Colonic mucosa (tissue), 4 donors: ENCODE results near the gene SLC25A25. TPM values are rescaled to one million over a fixed set of nuclear protein-coding genes. Genes with fewer than 3 reads are reported as not detected.
A peak's percentile ranks its signal among the peaks of the same experiment; 100 is the strongest.

Experiments
- DNase-seq: peaks from one replicate; pipeline ENCODE4 v3.0.0-alpha.2; 2020
- H3K27ac ChIP-seq: fragments of 200-600 bp; one replicate; pipeline ENCODE4 v1.8.0; 2021
- H3K27me3 ChIP-seq: fragments of 200-600 bp; one replicate; pipeline ENCODE4 v1.8.0; 2021
- H3K36me3 ChIP-seq: fragments of 200-600 bp; one replicate; pipeline ENCODE4 v1.8.0; 2021
- H3K4me1 ChIP-seq: fragments of 200-600 bp; one replicate; pipeline ENCODE4 v1.8.0; 2021; ENCODE audit warnings: mild to moderate bottlenecking
- H3K4me3 ChIP-seq: fragments of 200-600 bp; one replicate; pipeline ENCODE4 v1.8.0; 2021
- H3K9ac ChIP-seq, 2 donors: one replicate each; pipeline ENCODE4 v1.7.0; 2013; ENCODE audit warnings: control low read depth in 2 of 2, low read depth in 2 of 2, low read length in 2 of 2
- H3K9me3 ChIP-seq: fragments of 200-600 bp; one replicate; pipeline ENCODE4 v1.8.0; 2021
- CTCF ChIP-seq: fragments of 200-600 bp; IDR thresholded peaks from one replicate; pipeline ENCODE4 v1.8.0; 2022; ENCODE audit warnings: antibody characterized with exemption, mild to moderate bottlenecking
- intact Hi-C: fragments of 100-400 bp; cut with DNase I; formaldehyde crosslinking; loops from one replicate; pipeline ENCODE4 v1.14.1; 2022
- total RNA-seq, 2 donors: library from RNA; stranded (reverse); fragmentation: NEBNext Ultra II Directional in 1 of 2; extraction: Animal tissue kit (Norgen Biotek cat#: 25700) in 1 of 2; gene quantifications; one replicate each; pipeline ENCODE4 v1.2.1, GENCODE V29; 2021
- donor health status: healthy.
- donor health status: DM: no; HTN: no; CAD: no.
- donor health status: DM: no; HTN: no; CAD: no.

The SLC25A25 gene
- total RNA-seq, 2 donors from 2014 or later = 12.3 to 19.7 TPM

DNA sequence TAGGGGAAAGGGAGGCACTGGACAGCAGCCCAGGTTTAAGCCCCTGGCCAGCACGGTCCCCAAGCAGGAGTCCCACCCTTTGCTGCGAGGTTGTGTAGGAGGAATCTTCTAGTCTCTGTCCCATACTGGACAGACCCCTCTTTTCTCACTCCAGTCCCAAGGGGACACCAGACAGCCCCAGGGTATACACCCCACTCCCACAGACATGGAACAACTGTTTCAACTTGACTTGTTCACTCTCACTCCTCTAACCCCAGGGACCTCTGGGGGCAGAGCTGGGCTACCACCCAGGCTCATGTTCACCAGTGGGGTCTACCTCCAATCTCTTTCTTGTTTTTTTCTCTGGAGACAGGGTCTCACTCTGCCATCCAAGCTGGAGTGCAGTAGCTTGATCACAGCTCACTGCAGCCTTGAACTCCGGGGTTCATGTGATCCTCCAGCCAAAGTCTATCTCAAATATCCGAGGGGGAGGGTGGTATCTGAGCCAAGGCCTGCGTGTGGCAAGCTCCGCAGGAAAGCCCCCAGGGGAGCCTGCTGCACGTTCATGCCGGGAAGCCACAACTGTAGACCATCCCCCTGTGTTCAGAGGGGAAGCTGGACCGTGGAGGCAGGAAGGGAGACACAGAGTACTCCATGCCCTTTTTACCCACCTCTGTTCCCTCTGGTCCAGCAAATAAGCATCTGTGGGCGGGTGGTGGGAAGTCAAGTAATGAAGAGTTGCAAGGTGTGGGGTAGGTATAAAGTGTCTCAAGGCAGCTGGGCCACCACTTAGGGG, 57.7 kb downstream of the SLC25A25 start:
- DNase-seq = no peak
- H3K9me3 ChIP-seq = no peaks in the 10 kb centered on the region
- no peak overlapping the region for H3K27ac ChIP-seq
- no peak overlapping the region for H3K4me3 ChIP-seq
- no peaks in the 10 kb centered on the region for H3K27me3 ChIP-seq
- H3K4me1 ChIP-seq = peaks cover 14% of the 10 kb centered on the region
- no peaks in the 10 kb centered on the region for H3K36me3 ChIP-seq
- TF ChIP-seq CTCF = no peak
- H3K9ac ChIP-seq = peak overlapping the region in 1 of 2 donors; percentile 46
- intact Hi-C loops = no loop called here

GRCh38 chr9:128127568-128127989, 59.5 kb downstream of the SLC25A25 start, which contains the start of gene PTGES2:
Gene PTGES2 (minus strand): TSS chr9:128127729. CDS start chr9:128127717, 12 bp downstream.
- H3K4me3 ChIP-seq = peak within 1 kb of the TSS; percentile 100
- intact Hi-C loops = no loop called here

GRCh38 chr9:128127990-128128835, 60.2 kb downstream of the SLC25A25 start:
- Histone ChIP-seq H3K4me1 (peaks cover 14% of the 10 kb centered on the region), H3K9me3 (no peaks in the 10 kb centered on the region), H3K27ac (peak overlapping the region; percentile 98), H3K27me3 (no peaks in the 10 kb centered on the region), H3K9ac (peak overlapping the region; percentile 93 to 94), H3K36me3 (no peaks in the 10 kb centered on the region), H3K4me3 (peak overlapping the region; percentile 100)
- peak; percentile 88 for DNase-seq
- no peak for TF ChIP-seq CTCF
- intact Hi-C loops = no loop called here

More at GRCh38 chr9:128127568-128127989, 59.5 kb downstream of the SLC25A25 start, which contains the start of gene PTGES2:
- peak within 1 kb of the TSS; percentile 98 for H3K27ac ChIP-seq
- peak; percentile 89 for DNase-seq
- H3K27me3 ChIP-seq = no peaks in the 10 kb centered on the region
- peak within 1 kb of the TSS; percentile 93 to 94 for H3K9ac ChIP-seq
- no peaks in the 10 kb centered on the region for H3K9me3 ChIP-seq
- no peaks in the 10 kb centered on the region for H3K36me3 ChIP-seq
- TF ChIP-seq CTCF = no peak
- H3K4me1 ChIP-seq = peaks cover 14% of the 10 kb centered on the region

DNA sequence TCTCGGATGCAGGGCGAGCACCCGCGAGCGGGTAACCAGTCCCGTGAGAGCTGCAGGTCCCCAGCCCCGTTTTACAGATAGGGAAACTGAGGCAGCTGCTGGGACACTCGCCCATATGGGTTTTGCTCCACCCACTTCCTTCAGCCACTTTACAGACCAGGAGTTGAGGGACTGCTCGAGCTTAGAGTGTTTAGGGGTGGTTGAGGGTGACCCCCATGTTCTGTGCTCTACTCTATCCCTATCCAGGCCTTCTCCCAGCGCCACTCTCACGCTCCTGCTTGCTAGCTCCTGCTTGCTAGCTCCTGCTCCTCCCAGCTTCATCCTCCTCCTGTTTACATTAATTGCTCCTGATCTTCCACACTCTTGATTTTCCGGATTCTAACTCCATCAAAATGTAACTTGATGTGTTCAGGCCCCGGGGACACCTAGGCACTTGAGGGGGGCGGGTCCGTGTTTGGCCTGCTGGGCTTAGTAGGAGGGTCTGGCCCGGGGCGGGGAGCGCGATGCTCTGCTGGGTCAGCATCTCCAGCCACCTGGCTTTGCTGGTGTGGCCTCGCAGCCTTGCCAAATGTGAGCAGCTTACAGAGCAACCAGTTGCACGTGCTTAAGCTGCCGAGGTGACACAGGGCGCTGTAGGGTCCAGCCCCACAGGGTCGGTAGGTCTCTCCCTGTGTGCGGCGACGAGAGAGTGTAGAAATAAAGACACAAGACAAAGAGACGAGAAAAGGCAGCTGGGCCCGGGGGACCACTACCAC, 61.0 kb downstream of the SLC25A25 start:
- Histone ChIP-seq H3K4me3 (peak overlapping the region; percentile 100), H3K9me3 (no peaks in the 10 kb centered on the region), H3K27ac (peak overlapping the region; percentile 98), H3K4me1 (peaks cover 14% of the 10 kb centered on the region), H3K27me3 (no peaks in the 10 kb centered on the region), H3K9ac (peak overlapping the region; percentile 64 to 94), H3K36me3 (no peaks in the 10 kb centered on the region)
- intact Hi-C loops = no loop called here
- TF ChIP-seq CTCF = no peak
- DNase-seq = no peak
